IPS DF 6.9 (cell line): Measurements from ENCODE around the gene PLCG1.

Source experiments
- DNase-seq: peaks from one replicate; pipeline ENCODE4 v3.0.0-alpha.2; 2013; ENCODE audit warnings: low read depth, low spot score
- H3K27ac ChIP-seq: one replicate; pipeline ENCODE4 v1.5.1; 2013; ENCODE audit warnings: low read length, control low read depth
- H3K27me3 ChIP-seq: 2 replicates; pipeline ENCODE4 v1.6.1; 2013; ENCODE audit warnings: mild to moderate bottlenecking, low read length; ENCODE audit not compliant: control insufficient read depth, insufficient read depth
- H3K36me3 ChIP-seq: 2 replicates; pipeline ENCODE4 v1.6.1; 2013; ENCODE audit warnings: low read length; ENCODE audit not compliant: control insufficient read depth, insufficient read depth
- H3K4me1 ChIP-seq: 2 replicates; pipeline ENCODE4 v1.6.1; 2013; ENCODE audit warnings: low read length; ENCODE audit not compliant: control insufficient read depth, insufficient read depth
- H3K4me3 ChIP-seq: 2 replicates; pipeline ENCODE4 v1.5.1; 2013; ENCODE audit warnings: mild to moderate bottlenecking, low read length
- H3K9me3 ChIP-seq: 2 replicates; pipeline ENCODE4 v1.6.1; 2013; ENCODE audit warnings: low read length, inconsistent platforms; ENCODE audit not compliant: control insufficient read depth, insufficient read depth
- WGBS: extraction: QIAGEN DNeasy Blood & Tissue Kit; methylation state at CpG from one replicate; pipeline ENCODE4 v1.1.7; 2013; ENCODE audit warnings: mixed read lengths, missing lambda C conversion rate; ENCODE audit not compliant: insufficient read length, insufficient coverage; 5-methylcytosine and 5-hydroxymethylcytosine counted together

Gene PLCG1

DNA sequence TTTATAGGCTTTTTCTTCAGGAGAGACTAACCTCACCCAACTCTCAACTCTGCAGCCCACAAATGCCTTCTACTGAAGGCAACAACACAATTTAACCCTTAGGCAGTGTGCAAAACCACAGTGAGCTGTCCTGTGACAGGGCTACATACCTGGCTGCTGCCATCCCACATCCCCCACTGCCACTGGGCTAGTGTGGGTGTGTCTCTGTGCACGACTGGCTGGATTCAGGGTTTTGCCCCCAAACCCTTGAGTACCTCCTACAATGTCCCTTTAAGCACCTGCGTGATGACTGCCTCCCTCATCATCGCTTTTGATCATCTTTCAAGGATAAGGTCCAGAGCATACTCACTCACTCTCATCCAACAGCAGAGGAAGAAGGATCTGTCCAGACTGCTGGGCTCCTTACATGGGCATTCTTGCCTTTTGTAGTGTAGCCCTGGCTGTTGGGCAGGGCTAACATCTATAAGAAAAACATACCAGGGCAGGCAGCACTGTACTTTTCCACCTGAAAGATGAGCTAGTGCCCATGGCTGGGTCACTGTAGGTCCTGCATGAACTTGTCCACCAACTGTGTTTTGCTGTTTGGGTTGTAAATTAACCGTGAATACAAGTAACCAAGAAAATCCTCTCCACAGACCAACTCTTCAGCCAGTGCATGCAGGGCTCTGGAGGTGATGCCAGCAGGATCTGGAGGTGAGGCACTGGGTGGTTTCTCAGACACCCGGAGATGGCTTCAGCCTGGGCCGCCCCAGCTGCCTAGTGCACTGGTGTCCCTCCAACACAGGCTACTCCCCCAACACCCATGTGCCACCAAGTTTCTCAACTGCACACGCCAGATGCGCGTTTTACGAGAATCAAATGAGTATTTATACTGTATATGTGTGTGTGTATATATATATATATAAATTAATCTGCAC lies 45.2 kb downstream of the PLCG1 start:
- no peak overlapping the region for H3K4me3 ChIP-seq
- no peaks in the 10 kb centered on the region for H3K27me3 ChIP-seq
- no peaks in the 10 kb centered on the region for H3K4me1 ChIP-seq
- no peak for DNase-seq
- no peak overlapping the region for H3K27ac ChIP-seq
- H3K9me3 ChIP-seq, result no peaks in the 10 kb centered on the region
- no CpG with 5 or more reads among the region's 10 CpGs for WGBS
- no peaks in the 10 kb centered on the region for H3K36me3 ChIP-seq

DNA sequence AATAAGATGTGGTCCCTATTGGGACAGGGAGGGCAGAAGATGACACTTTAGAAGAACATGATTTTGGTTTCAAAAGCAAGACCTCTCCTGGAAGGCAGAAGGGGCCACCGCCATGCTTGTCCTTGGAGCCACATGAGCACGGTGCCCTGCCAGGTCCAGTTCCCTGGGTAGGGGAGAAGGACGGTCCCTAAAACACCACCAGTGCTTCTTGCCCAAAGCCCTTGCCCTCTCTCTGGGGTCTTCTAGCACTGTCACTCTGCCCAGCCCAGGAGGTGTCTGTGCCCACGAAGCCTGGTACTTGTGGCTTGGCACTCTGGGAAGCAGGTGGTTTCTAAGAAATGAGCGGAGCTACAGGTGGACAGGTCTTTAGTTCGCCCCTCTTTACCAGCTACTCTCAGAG lies 46.0 kb downstream of the PLCG1 start:
- no CpG with 5 or more reads among the region's 6 CpGs for WGBS
- H3K4me3 ChIP-seq, result no peak overlapping the region
- no peaks in the 10 kb centered on the region for H3K4me1 ChIP-seq
- no peaks in the 10 kb centered on the region for H3K27me3 ChIP-seq
- H3K36me3 ChIP-seq, result no peaks in the 10 kb centered on the region
- H3K9me3 ChIP-seq, result no peaks in the 10 kb centered on the region
- H3K27ac ChIP-seq, result no peak overlapping the region
- no peak for DNase-seq

DNA sequence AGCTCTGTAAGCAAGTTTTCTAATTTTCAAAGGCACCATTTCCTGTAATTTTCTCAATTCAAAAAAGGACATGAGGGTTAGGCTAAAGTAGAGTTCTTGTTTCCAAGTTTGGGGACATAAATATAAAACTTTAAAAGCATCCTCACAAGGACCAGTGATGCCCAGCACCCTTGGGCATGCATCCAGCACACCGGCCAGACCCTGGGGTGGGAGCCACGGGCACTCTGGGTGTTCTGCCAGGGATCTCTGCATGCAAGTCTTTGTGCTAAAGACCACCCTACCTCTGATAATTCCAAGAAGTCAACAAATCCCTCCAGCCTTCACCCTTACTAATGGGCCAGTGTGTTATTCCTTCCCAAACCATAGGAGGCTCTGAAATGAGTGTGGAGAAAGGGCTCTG lies 46.5 kb downstream of the PLCG1 start:
- H3K27me3 ChIP-seq, result no peaks in the 10 kb centered on the region
- no peaks in the 10 kb centered on the region for H3K36me3 ChIP-seq
- WGBS, result no CpG with 5 or more reads among the region's 2 CpGs
- H3K27ac ChIP-seq, result no peak overlapping the region
- H3K9me3 ChIP-seq, result no peaks in the 10 kb centered on the region
- no peak for DNase-seq
- H3K4me3 ChIP-seq, result no peak overlapping the region
- H3K4me1 ChIP-seq, result no peaks in the 10 kb centered on the region

DNA sequence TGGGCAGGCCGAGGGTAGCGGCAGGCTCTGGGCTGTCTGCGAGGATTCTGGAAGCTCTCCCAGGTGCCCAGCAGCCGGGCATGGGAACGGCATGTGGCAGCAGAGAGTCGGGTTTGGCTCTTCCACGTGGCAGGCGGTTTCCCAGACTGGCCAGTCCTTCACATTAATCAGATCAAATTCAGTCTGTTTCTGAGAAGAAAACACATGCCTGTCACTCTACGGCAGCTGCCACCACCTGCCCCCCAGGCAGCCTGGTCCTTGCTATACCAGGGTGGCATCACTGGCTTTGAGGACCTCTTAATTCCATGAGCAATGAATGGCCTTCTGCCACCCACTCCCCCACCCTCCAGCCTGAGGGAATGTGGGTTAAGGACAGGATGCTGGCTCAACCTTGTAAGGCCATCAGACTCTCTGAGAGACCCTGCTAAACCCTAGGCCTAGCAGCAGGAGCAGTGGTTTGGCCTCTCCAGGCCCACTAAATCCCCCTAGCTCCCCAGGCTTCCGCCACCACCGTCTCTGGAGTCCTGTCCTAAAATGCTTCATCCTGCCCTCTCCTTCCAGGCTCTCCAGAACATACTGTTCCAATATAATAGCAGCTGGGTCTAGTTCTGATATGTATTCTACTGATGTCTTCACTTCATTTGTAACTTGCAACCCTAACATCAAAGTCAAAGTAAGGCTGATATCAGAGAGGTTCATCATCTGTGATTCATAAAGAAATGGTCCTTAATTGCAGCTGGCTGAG lies 47.8 kb downstream of the PLCG1 start:
- WGBS, result no CpG with 5 or more reads among the region's 11 CpGs
- DNase-seq, result no peak

DNA sequence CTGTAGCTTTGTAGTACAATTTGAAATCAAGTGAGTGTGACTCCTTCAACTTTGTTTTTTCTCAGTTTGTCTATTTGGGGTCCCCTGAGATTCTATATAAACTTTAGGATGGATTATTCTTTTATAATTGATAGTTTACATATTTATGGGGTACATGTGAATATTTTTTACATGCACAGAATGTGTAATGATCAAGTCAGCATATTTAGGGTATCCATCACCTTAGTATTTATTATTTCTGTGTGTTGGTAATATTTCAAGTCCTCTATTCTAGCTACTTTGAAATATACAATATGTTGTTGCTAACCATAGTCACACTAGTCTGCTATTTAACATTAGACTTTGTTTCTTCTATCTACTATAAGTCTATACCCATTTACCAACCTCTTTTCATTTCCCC lies 50.3 kb downstream of the PLCG1 start:
- Histone ChIP-seq H3K36me3 (no peaks in the 10 kb centered on the region), H3K4me3 (no peak overlapping the region), H3K4me1 (no peaks in the 10 kb centered on the region), H3K27me3 (no peaks in the 10 kb centered on the region), H3K9me3 (no peaks in the 10 kb centered on the region), H3K27ac (no peak overlapping the region)
- DNase-seq, result no peak

More for the DNA sequence above, 47.8 kb downstream of the PLCG1 start:
- Histone ChIP-seq H3K9me3 (no peaks in the 10 kb centered on the region), H3K27ac (no peak overlapping the region), H3K36me3 (no peaks in the 10 kb centered on the region), H3K4me3 (no peak overlapping the region), H3K4me1 (no peaks in the 10 kb centered on the region), H3K27me3 (no peaks in the 10 kb centered on the region)

DNA sequence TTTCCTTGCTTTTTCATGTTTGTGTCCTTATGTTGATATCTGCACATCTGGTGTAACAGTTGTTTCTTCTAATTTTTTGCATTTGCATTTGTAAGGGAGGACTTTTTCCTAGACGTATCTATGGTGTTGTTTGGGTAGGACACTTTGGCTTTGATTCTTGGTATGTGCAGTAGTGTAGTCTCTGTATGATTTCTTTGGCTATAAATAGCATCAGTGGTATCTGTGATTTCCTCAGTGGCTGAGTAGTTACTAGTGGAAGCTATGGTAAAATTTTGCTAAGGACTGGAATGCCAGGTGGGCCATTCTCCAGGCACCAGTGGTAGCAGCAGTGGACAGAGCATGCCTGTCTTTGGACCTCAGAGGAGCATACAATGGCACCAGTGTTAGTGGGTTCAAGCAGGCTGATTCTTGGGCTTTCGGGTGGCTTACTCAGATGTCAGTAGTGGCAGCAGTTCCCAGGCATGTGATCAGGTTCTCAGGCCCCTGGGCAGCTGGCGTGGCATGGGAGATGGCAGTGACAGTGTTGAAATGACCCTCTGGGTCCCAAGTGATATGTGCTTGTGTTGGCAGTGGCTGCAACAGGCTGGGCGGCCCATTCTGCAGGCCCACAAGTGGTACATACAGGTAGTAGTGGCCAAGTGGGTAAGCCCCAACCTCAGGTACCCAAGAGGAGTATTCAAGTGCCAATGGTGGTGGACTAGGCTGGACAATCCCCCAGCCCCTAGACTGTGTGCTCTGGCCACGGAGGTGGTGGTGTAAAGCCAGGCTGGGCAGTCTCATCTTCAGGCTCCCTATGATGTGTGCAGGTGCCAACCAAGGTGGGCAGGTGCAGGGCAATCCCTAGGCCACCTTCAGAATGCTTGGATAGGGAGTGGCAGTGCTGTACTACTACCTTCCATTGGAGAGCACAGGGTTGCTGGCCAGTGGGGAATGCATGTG lies 54.5 kb downstream of the PLCG1 start:
- DNase-seq, result no peak
- H3K4me3 ChIP-seq, result no peak overlapping the region
- H3K9me3 ChIP-seq, result no peaks in the 10 kb centered on the region
- WGBS, result no CpG with 5 or more reads among the region's 5 CpGs
- H3K27me3 ChIP-seq, result no peaks in the 10 kb centered on the region
- H3K36me3 ChIP-seq, result no peaks in the 10 kb centered on the region
- H3K4me1 ChIP-seq, result no peaks in the 10 kb centered on the region
- no peak overlapping the region for H3K27ac ChIP-seq

DNA sequence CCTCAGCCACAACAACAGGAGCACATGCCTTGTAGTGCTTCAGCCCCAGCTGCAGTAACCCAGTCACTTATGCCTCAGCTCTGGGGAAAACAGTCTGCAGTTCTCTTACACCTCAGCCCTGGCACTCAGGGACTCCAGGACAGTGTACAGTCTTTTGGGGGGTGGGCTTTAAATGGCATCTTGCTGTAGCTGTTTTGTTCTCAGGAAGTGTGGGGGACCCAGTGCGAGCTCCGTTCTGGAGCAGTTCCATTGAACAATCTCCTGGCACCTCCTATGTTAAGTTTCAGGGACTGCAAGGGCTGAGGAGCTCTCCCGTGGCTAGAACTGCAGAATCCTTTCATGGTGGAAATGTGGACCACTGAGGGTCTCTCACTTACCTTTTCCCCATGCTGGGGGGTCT lies 55.2 kb downstream of the PLCG1 start:
- no peak for DNase-seq
- Histone ChIP-seq H3K4me1 (no peaks in the 10 kb centered on the region), H3K36me3 (no peaks in the 10 kb centered on the region), H3K27ac (no peak overlapping the region), H3K27me3 (no peaks in the 10 kb centered on the region), H3K9me3 (no peaks in the 10 kb centered on the region), H3K4me3 (no peak overlapping the region)
- no CpG with 5 or more reads among the region's 3 CpGs for WGBS

DNA sequence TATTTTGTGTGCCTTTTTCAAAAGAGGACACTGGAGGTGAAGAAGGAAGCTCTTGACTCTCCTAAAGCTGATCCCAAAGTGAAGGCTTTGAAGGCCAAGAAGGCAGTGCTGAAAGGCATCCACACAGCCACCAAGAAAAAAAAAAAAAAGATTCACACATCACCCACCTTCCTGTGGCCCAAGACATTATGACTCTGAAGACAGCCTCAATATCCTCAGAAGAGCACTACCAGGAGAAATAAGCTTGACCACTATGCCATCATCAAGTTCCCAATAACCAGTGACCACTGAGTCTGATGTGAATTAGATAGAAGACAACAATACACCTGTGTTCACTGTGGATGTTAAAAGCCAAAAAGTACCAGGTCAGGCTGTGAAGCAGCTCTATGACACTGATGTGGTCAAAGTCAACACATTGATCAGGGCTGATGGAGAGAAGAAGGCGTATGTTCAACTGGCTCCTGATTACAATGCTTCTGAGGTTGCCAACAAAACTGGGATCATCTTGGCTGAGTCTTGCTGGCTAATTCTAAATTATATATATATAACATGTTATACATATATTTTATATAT lies 59.4 kb downstream of the PLCG1 start:
- no peak for DNase-seq
- Histone ChIP-seq H3K9me3 (no peaks in the 10 kb centered on the region; the same call in 1 of the 2 replicates), H3K4me3 (no peak overlapping the region), H3K27ac (no peak overlapping the region), H3K27me3 (no peaks in the 10 kb centered on the region), H3K36me3 (no peaks in the 10 kb centered on the region), H3K4me1 (no peaks in the 10 kb centered on the region)
- no CpG with 5 or more reads among the region's 1 CpG for WGBS

DNA sequence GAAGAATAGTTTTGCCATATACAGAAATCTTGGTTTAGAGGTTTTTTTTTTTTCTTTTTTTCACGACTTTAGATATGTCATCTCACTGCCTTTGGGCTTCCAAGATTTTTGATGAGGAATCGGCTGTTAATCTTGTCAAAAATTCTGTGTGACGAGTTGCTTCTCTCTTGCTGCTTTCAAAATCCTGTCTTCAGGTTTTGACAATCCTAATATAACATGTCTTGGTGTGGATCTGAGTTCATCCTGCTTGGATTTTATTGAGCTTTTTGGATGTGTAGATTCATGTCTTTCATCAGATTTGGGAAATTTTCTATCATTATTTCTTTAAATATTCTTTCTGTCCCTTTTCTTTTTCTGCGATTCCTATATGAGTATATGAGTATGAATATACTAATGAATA lies 61.1 kb downstream of the PLCG1 start:
- WGBS, result no CpG with 5 or more reads among the region's 4 CpGs
- no peak for DNase-seq
- H3K27ac ChIP-seq, result no peak overlapping the region
- no peaks in the 10 kb centered on the region for H3K4me1 ChIP-seq
- H3K36me3 ChIP-seq, result no peaks in the 10 kb centered on the region
- H3K4me3 ChIP-seq, result no peak overlapping the region
- no peaks in the 10 kb centered on the region for H3K27me3 ChIP-seq
- no peaks in the 10 kb centered on the region; the same call in 1 of the 2 replicates for H3K9me3 ChIP-seq
